ENCODE results near the gene LGR4. TPM values are rescaled to one million over a fixed set of nuclear protein-coding genes. Genes with fewer than 3 reads are reported as not detected.
A peak's percentile ranks its signal among the peaks of the same experiment; 100 is the strongest.

The LGR4 gene
- total and polyA plus RNA-seq, 2 of the 4 experiments (the other 2 are of a cell fraction), result 2.9 to 6.8 TPM

DNA sequence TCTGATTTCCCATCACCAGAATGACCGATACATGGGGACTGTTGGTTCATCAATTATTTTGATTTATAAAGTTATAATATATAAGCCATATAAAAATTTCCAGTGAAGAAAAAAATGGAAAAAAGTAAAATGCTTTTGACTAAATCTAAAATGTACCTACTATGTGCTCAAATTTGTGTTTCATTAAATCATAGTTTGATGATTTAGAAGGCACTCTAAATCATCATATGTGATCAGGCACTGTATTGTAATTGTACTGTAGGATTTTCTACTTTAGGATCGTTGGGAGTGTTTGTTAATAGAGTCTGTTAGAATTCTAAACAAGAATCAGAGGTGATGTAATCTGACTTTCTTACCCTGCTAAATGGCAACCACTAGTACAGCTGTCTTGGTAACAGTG, 31.6 kb upstream of the LGR4 start:
- no peak overlapping the region for H3K14ac ChIP-seq (replicated peaks; ENCODE audit: low read depth, low read length)
- ChIA-PET CTCF (no interaction called here), POLR2A (ENCODE audit: unreplicated experiment) (no interaction called here)
- no peak overlapping the region for H2BK20ac ChIP-seq (ENCODE audit: low read depth, low read length)
- H3K4me1 ChIP-seq (ENCODE audit: control insufficient read depth, insufficient read depth, low read length), result peaks cover 2% of the 10 kb centered on the region; the same call in 1 of the 2 replicates
- no peak overlapping the region for H3K4me2 ChIP-seq (ENCODE audit: low read depth, low read length)
- no peak overlapping the region for H4K8ac ChIP-seq (ENCODE audit: low read depth in 2 of 2, low read length in 2 of 2)
- H3K4me3 ChIP-seq (ENCODE audit: insufficient read depth, low read depth, low read length), result no peak overlapping the region
- H3K27me3 ChIP-seq (ENCODE audit: control insufficient read depth, insufficient read depth, low read length), result no peaks in the 10 kb centered on the region
- in situ Hi-C loops (cut with MboI; ENCODE audit: low sequenced_read_pairs) (loop anchor here (25.0 kb wide), 1 partner anchor 1833 kb away; no protein-coding TSS in a partner anchor), intact Hi-C loops (cut with micrococcal nuclease) (loop anchor here (10.0 kb wide), 1 partner anchor 1831 kb away; no protein-coding TSS in a partner anchor), dilution Hi-C loops (cut with HindIII; ENCODE audit: low sequenced_read_pairs, unreplicated experiment) (no loop called here)
- no peak overlapping the region for H3K56ac ChIP-seq (ENCODE audit: extremely low read depth, insufficient read depth, low read length)
- no peak overlapping the region for H3K18ac ChIP-seq (ENCODE audit: low read depth, low read length)
- H2AK9ac ChIP-seq (replicated peaks; ENCODE audit: low read depth, low read length, poor library complexity), result no peak overlapping the region
- peaks cover 30 to 43% of the 10 kb centered on the region in 2 experiments for H3K79me1 ChIP-seq (ENCODE audit: low read depth in 1 of 2, low read length in 2 of 2)
- H3K4ac ChIP-seq (ENCODE audit: low read depth, low read length), result no peak overlapping the region
- H3K9ac ChIP-seq (ENCODE audit: low read depth, low read length), result no peak overlapping the region
- no TSS peak for BruUV-seq (replicated peaks)
- H4K20me1 ChIP-seq (ENCODE audit: insufficient read depth, low read length), result peaks cover 21% of the 10 kb centered on the region; the same call in 1 of the 2 replicates
- ATAC-seq (ENCODE audit: low read depth), result no peak
- H2AK5ac ChIP-seq (ENCODE audit: low read depth, low read length), result no peak overlapping the region
- DNase-seq, result peak; percentile 15
- H2AFZ ChIP-seq (replicated peaks; ENCODE audit: low read length, poor library complexity), result no peak overlapping the region
- H2BK15ac ChIP-seq (ENCODE audit: low read depth, low read length), result no peak overlapping the region
- H3K27ac ChIP-seq (ENCODE audit: insufficient read depth, low read length), result no peak overlapping the region
- H3K9me3 ChIP-seq (ENCODE audit: control insufficient read depth, insufficient read depth, low read length), result no peaks in the 10 kb centered on the region
- H3K9me1 ChIP-seq (ENCODE audit: insufficient read depth, low read length), result no peaks in the 10 kb centered on the region
- no peak overlapping the region for H4K5ac ChIP-seq (ENCODE audit: low read depth, low read length)
- WGBS, 2 experiments (ENCODE audit: extremely low coverage in 2 of 2, insufficient read length in 1 of 2), result no CpG with 5 or more reads among the region's 2 CpGs
- no peak overlapping the region for H2BK120ac ChIP-seq (ENCODE audit: low read depth, low read length)
- TF ChIP-seq RAD21 (IDR thresholded peaks at IDR 0.05; ENCODE audit: low read length) (no peak), MAFK (IDR thresholded peaks at IDR 0.05; ENCODE audit: low read depth, low read length) (no peak), BHLHE40 (IDR thresholded peaks at IDR 0.05; ENCODE audit: low read depth, low read length) (no peak)
- H4K91ac ChIP-seq (ENCODE audit: insufficient read depth, low read depth, low read length), result no peak overlapping the region
- H2BK5ac ChIP-seq (ENCODE audit: low read depth, low read length, poor library complexity, severe bottlenecking), result no peak overlapping the region
- peaks cover 9% of the 10 kb centered on the region for H3K36me3 ChIP-seq (ENCODE audit: control insufficient read depth, insufficient read depth, low read length)
- H3K23ac ChIP-seq (ENCODE audit: low read depth, low read length), result no peak overlapping the region

Data from IMR-90 (cell line).